GM04504 (cell line): ENCODE data around the gene SPCS3.
A peak's percentile ranks its signal among the peaks of the same experiment; 100 is the strongest.
"Not testable (repeated sequence)": the region's sequence is repeated elsewhere in the genome, so short reads cannot be mapped to it uniquely, and the experiment has no call there.

ENCODE experiments used
- DNase-seq: peaks from one replicate; pipeline ENCODE4 v3.0.0-alpha.2; 2012; ENCODE audit warnings: low read depth

SPCS3 gene

GRCh38 chr4:176319704-176320339 lies at the start of gene SPCS3:
Gene SPCS3, plus strand, starts transcription at chr4:176319966. Its CDS starts 111 bp downstream, at chr4:176320077.
- DNase-seq, result peak; percentile 89

GRCh38 chr4:176270669-176271068 lies 49.1 kb upstream of the SPCS3 start:
- DNase-seq, result peak; percentile 97

GRCh38 chr4:176271749-176272148 lies 48.0 kb upstream of the SPCS3 start:
- no peak for DNase-seq

- no peak for DNase-seq
Measured at GRCh38 chr4:176272799-176273198, 47.0 kb upstream of the SPCS3 start.

GRCh38 chr4:176273736-176274135 lies 46.0 kb upstream of the SPCS3 start:
- DNase-seq, result no peak

- DNase-seq, result peak; percentile 21
Measured at GRCh38 chr4:176274441-176274840, 45.3 kb upstream of the SPCS3 start.

GRCh38 chr4:176276710-176277109 lies 43.1 kb upstream of the SPCS3 start:
- DNase-seq, result no peak

GRCh38 chr4:176277162-176277904 lies 42.4 kb upstream of the SPCS3 start:
- DNase-seq, result peak; percentile 58

- not testable (repeated sequence) for DNase-seq
Measured at GRCh38 chr4:176279560-176279959, 40.2 kb upstream of the SPCS3 start.

- no peak for DNase-seq
Measured at GRCh38 chr4:176286728-176287127, 33.0 kb upstream of the SPCS3 start.

GRCh38 chr4:176287546-176287945 lies 32.2 kb upstream of the SPCS3 start:
- no peak for DNase-seq

GRCh38 chr4:176288020-176288419 lies 31.7 kb upstream of the SPCS3 start:
- no peak for DNase-seq

- DNase-seq, result no peak
Measured at GRCh38 chr4:176289561-176289960, 30.2 kb upstream of the SPCS3 start.

GRCh38 chr4:176290520-176290919 lies 29.2 kb upstream of the SPCS3 start:
- no peak for DNase-seq

- DNase-seq, result no peak
Measured at GRCh38 chr4:176291748-176292147, 28.0 kb upstream of the SPCS3 start.

GRCh38 chr4:176292920-176293319 lies 26.8 kb upstream of the SPCS3 start:
- no peak for DNase-seq

- no peak for DNase-seq
Measured at GRCh38 chr4:176293660-176294059, 26.1 kb upstream of the SPCS3 start.

GRCh38 chr4:176295907-176296306 lies 23.9 kb upstream of the SPCS3 start:
- DNase-seq, result not testable (repeated sequence)

GRCh38 chr4:176298664-176299063 lies 21.1 kb upstream of the SPCS3 start:
- no peak for DNase-seq

GRCh38 chr4:176300036-176300435 lies 19.7 kb upstream of the SPCS3 start:
- DNase-seq, result no peak

- DNase-seq, result no peak
Measured at GRCh38 chr4:176300565-176300964, 19.2 kb upstream of the SPCS3 start.

GRCh38 chr4:176302283-176303275 lies 17.2 kb upstream of the SPCS3 start:
- DNase-seq, result no peak
